Activated CD4-positive, CD25-positive, alpha-beta regulatory T cell treated with anti-CD3 and anti-CD28 coated beads, Interleukin-2, amount 50 U/mL, for 72 hours (primary cell): ENCODE measurements around the gene OBSCN.

Experiments
- DNase-seq: peaks from one replicate; pipeline ENCODE4 v3.0.0; 2021

Gene OBSCN

GRCh38 chr1:228280106-228280901 lies 72.5 kb downstream of the OBSCN start:
- DNase-seq, result no peak

- no peak for DNase-seq
Measured at GRCh38 chr1:228280961-228281591, 73.2 kb downstream of the OBSCN start.

- DNase-seq, result no peak
Measured at GRCh38 chr1:228281631-228282328, 73.9 kb downstream of the OBSCN start.

- no peak for DNase-seq
Measured at GRCh38 chr1:228282329-228283042, 74.6 kb downstream of the OBSCN start.

GRCh38 chr1:228283043-228283371 lies 75.2 kb downstream of the OBSCN start:
- no peak for DNase-seq

- no peak for DNase-seq
Measured at GRCh38 chr1:228283476-228284147, 75.8 kb downstream of the OBSCN start.

GRCh38 chr1:228284148-228284495 lies 76.3 kb downstream of the OBSCN start:
- no peak for DNase-seq

GRCh38 chr1:228284521-228284920 lies 76.7 kb downstream of the OBSCN start:
- no peak for DNase-seq

GRCh38 chr1:228285661-228286504 lies 78.0 kb downstream of the OBSCN start:
- DNase-seq, result no peak

- no peak for DNase-seq
Measured at GRCh38 chr1:228286505-228287417, 78.9 kb downstream of the OBSCN start.

- peak; percentile 23 for DNase-seq
Measured at GRCh38 chr1:228287541-228288425, 79.9 kb downstream of the OBSCN start.

- no peak for DNase-seq
Measured at GRCh38 chr1:228288536-228289238, 80.8 kb downstream of the OBSCN start.

GRCh38 chr1:228289239-228289849 lies 81.5 kb downstream of the OBSCN start:
- no peak for DNase-seq

GRCh38 chr1:228289996-228290881 lies 82.4 kb downstream of the OBSCN start:
- peak; percentile 21 for DNase-seq

GRCh38 chr1:228291906-228292608 lies 84.2 kb downstream of the OBSCN start:
- DNase-seq, result no peak

GRCh38 chr1:228292609-228292911 lies 84.7 kb downstream of the OBSCN start:
- DNase-seq, result no peak

GRCh38 chr1:228293393-228293792 lies 85.5 kb downstream of the OBSCN start:
- DNase-seq, result no peak
